NCI-H1417 (cell line): ENCODE results near the gene UBE2E1.
"Not testable (repeated sequence)": the region's sequence is repeated elsewhere in the genome, so short reads cannot be mapped to it uniquely, and the experiment has no call there.

ENCODE experiments used
- DNase-seq, 3 experiments: peaks; one replicate each; lab custom pipeline; 2025; lab: John Stamatoyannopoulos, UW

UBE2E1 gene

DNA sequence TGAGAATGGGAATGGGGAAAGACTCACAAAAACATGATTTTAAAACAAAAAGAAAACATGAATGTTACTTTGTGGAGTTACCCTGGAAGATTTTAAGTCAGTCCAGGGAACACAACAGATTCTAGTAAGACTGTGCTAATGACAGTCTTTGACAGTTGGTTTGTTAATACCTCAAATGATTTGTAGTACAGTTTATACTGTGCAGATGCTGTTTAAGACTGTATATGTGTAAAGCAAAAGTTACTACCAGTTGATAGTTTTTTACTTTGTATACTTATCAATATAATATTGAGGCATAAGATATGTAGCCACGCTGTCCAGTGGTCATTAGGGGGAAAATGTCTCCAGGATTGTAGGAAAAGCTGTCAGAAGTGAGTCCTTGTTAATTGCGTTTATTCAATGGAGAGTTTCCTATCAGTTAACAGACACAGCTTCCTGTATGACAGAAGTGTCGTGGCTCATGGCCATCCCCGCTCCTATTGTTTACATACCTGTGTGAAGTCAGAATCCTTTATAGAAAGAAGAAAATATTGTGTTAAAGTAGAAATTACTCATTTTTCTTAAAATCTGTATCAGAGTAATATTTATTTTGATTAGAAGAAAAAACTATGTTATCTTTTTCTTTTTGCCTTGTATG, 75.1 kb downstream of the UBE2E1 start:
- peak in 1 of 3 experiments; percentile 9 for DNase-seq

DNA sequence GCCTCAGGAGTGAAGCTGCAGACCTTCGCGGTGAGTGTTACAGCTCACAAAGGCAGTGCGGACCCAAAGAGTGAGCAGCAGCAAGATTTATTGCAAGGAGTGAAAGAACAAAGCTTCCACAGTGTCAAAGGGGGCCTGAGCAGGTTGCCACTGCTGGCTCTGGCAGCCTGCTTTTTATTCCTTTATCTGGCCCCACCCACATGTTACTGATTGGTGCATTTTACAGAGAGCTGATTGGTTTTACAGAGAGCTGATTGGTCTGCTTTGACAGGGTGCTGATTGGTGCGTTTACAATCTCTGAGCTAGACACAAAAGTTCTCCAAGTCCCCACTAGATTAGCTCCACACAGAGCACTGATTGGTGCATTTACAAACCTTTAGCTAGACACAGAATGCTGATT, 76.2 kb downstream of the UBE2E1 start:
- not testable (repeated sequence) for DNase-seq

- no peak for DNase-seq
These were observed 76.7 kb downstream of the UBE2E1 start for GRCh38 chr3:23882487-23882918.

- peak in 1 of 3 experiments; percentile 2 for DNase-seq
These were observed 78.7 kb downstream of the UBE2E1 start for GRCh38 chr3:23884481-23884880.

DNA sequence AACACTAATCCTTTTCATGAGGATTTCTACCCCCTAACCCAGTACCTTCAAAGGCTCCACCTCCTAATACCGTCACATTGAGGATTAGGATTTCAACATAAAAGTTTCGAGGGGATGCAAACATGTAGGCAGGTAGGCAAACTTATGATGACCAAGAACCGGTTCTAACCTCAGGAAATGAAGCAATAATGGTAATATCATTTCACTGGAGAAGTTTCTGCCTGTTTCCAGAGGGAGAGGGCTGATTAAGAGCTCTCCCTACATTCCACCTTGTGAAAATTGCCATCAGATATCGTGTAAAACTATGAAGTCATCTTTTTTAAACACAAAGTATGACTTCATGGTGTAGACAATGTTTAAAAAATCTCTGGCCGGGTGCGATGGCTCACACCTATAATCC, 79.5 kb downstream of the UBE2E1 start:
- no peak for DNase-seq

DNA sequence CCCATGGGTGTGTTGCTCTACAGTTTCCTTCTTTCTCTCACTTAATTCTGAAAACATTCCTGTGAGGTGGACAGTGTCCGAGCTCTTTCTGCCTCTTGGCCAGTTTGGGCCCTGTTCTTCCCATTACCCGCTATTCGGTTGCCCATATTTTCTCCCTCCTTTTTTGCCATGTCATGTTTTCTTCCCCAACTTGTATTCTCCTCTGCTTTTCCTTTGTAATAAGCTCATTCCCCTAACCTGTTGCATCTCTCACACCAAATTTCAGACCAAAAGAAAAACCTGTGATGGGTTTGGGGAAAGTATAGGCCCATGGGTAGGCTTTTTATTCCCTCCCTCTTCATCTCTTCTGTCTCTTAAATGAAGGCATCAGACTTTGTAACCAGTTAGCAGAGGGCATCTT, 80.6 kb downstream of the UBE2E1 start:
- DNase-seq = no peak

DNA sequence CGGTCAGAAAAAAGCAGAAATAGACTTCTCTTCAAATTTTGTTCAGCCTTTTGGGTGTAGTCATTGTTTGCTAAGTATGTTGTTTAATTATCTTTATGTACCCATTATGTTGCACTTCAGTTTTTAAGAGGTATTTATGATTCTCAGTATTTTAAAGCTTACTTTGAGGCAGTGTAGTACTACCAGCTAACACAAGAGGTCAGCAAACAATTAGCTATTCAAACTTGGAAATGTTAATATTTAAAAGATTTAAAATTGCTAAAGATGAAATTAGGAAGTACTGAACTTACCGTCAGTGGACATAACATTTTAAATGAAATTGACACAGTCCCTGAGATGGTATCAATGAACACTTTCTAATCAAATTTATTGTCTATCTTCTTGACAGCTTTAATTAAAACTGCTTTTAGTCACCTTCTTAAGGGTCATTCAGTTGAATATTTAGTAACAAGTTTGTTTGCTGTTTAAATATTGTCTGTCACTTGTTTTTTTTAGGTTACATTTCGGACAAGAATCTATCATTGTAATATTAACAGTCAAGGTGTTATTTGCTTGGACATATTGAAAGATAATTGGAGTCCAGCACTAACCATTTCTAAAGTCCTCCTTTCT, 83.0 kb downstream of the UBE2E1 start:
- peak in 2 of 3 experiments; percentile 1 to 32 for DNase-seq

GRCh38 chr3:23889386-23889785, 83.6 kb downstream of the UBE2E1 start:
- no peak for DNase-seq

DNA sequence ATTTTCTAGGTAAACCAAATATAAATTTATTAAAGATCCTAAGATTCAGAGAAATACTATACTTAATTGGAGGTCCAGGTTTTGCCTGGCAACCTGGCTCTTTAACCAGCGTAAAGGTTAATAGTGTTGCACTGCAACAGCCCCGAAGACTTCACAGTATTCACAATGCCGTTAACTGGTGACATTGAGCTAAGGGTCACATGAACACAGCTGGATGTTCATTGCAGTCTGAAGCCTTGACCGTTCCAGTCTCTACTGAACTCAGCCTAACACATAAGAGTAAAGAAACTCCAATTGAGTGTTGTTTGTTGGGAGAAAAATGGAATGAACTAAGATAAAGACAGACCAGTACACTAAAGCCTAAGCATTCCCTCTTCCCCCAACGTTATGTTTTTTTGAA, 84.2 kb downstream of the UBE2E1 start:
- DNase-seq = no peak

- DNase-seq = no peak
These were observed 88.7 kb downstream of the UBE2E1 start for GRCh38 chr3:23894254-23895061.

DNA sequence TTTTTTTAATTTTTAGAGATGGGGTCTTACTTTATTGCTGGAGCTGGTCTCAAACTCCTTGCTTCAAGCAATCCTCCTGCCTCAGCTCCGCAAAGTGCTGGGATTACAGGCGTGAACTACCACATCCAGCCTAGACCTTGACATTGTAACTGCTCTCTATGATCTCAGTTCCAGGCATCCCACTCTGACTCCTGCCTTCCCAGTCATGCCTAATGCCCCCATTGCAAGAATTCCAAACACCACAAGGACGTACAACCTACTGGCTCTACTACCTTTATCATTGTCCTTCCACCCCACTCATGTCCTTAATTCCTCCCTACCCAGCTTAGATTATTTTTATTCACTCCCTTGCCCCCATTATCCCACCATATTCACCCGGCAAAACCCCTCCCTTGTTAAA, 89.4 kb downstream of the UBE2E1 start:
- DNase-seq = no peak

DNA sequence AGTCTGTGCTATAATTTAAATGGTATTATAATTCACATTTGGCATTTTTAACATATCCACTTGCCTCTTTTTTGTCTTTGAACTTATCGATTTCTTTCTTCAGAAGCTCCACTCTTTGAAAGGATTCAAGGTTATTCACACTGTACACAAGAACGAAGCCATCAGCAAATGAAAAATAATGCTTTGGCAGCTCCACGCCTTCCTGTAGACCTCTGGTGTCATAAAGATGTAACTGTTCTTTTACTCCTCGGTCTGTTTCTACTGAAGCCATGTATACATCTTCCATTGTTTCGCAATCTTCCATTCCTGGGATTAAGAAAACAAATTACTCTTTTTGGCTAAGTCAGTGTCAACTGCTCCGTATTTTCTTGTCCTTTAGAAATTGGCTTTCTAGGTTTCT, 95.0 kb downstream of the UBE2E1 start:
- DNase-seq = no peak

- no peak for DNase-seq
These were observed 98.8 kb downstream of the UBE2E1 start for GRCh38 chr3:23904545-23904944.

DNA sequence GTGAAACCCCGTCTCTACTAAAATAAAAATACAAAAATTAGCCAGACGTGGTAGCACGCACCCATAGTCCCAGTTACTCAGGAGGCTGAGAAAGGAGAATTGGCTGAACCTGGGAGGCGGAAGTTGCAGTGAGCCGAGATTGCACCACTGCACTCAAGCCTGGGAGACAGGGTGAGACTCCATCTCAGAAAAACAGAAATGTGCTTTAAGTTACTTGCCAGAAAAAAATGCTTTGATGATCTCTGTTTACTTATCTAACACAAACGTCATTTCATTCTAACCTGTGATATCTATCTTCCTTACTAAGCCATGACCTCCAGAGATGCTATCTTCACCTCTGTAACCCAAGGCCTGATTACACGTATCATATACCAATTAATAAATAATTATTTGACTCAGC, 103.6 kb downstream of the UBE2E1 start:
- no peak for DNase-seq

- no peak for DNase-seq
These were observed 105.6 kb downstream of the UBE2E1 start for GRCh38 chr3:23911397-23911796.

DNA sequence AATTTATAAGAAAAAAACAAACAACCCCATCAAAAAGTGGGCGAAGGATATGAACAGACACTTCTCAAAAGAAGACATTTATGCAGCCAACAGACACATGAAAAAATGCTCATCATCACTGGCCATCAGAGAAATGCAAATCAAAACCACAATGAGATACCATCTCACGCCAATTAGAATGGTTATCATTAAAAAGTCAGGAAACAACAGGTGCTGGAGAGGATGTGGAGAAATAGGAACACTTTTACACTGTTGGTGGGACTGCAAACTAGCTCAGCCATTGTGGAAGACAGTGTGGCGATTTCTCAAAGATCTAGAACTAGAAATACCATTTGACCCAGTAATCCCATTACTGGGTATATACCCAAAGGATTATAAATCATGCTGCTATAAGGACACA, 106.6 kb downstream of the UBE2E1 start:
- DNase-seq = not testable (repeated sequence)

- DNase-seq = no peak
These were observed 107.4 kb downstream of the UBE2E1 start for GRCh38 chr3:23913182-23913581.

GRCh38 chr3:23913873-23914743, 108.4 kb downstream of the UBE2E1 start:
- peak in 1 of 3 experiments; percentile 1 for DNase-seq

GRCh38 chr3:23915537-23916108, 109.9 kb downstream of the UBE2E1 start:
- DNase-seq = peak in 2 of 3 experiments; percentile 13 to 56

GRCh38 chr3:23916152-23916885, 110.6 kb downstream of the UBE2E1 start:
- DNase-seq = peak in 1 of 3 experiments; percentile 50
